RWPE1 (cell line): ENCODE measurements around the gene PROK2.

Source experiments
- CTCF ChIA-PET: fragments of 350-600 bp; sonication (Branson Sonifier 250); formaldehyde crosslinking; extraction: SDS; loops from one replicate; lab custom pipeline; 2021; lab: Yijun Ruan, JAX
- POLR2A ChIA-PET: fragments of 400-600 bp; formaldehyde crosslinking; extraction: SDS; loops from one replicate; lab custom pipeline; 2020; ENCODE audit warnings: antibody characterized with exemption; ENCODE audit not compliant: low non-redundant PET; lab: Yijun Ruan, JAX
- DNase-seq: peaks from one replicate; pipeline ENCODE4 v3.0.0; 2012; ENCODE audit warnings: low spot score
- H3K27ac ChIP-seq: fragments of 450-650 bp; 2 replicates; pipeline ENCODE4 v1.5.1; 2017
- TF ChIP-seq, protein P1 (sequence below): fragments of 450-650 bp; conservative IDR thresholded peaks from 2 replicates; pipeline ENCODE4 v1.5.1; 2017; ENCODE audit warnings: low read depth, mild to moderate bottlenecking

PROK2 gene

GRCh38 chr3:71784914-71785531 lies at the start of gene PROK2:
Gene PROK2, minus strand, starts transcription at chr3:71785148. Its CDS starts 96 bp downstream, at chr3:71785052.
- CTCF ChIA-PET: no interaction called here
- DNase-seq: peak; percentile 3
- POLR2A ChIA-PET: no interaction called here
- H3K27ac ChIP-seq: no peak within 1 kb of the TSS
- TF ChIP-seq, protein P1, sequence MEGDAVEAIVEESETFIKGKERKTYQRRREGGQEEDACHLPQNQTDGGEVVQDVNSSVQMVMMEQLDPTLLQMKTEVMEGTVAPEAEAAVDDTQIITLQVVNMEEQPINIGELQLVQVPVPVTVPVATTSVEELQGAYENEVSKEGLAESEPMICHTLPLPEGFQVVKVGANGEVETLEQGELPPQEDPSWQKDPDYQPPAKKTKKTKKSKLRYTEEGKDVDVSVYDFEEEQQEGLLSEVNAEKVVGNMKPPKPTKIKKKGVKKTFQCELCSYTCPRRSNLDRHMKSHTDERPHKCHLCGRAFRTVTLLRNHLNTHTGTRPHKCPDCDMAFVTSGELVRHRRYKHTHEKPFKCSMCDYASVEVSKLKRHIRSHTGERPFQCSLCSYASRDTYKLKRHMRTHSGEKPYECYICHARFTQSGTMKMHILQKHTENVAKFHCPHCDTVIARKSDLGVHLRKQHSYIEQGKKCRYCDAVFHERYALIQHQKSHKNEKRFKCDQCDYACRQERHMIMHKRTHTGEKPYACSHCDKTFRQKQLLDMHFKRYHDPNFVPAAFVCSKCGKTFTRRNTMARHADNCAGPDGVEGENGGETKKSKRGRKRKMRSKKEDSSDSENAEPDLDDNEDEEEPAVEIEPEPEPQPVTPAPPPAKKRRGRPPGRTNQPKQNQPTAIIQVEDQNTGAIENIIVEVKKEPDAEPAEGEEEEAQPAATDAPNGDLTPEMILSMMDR: no peak

GRCh38 chr3:71831599-71831998 lies 46.7 kb upstream of the PROK2 start:
- H3K27ac ChIP-seq: no peak overlapping the region
- no peak for DNase-seq
- CTCF ChIA-PET: no interaction called here
- TF ChIP-seq, protein P1: no peak
- POLR2A ChIA-PET: no interaction called here

- ChIA-PET CTCF (no interaction called here), POLR2A (no interaction called here)
- H3K27ac ChIP-seq: no peak overlapping the region
- TF ChIP-seq, protein P1: no peak
- no peak for DNase-seq
Measured at GRCh38 chr3:71825551-71826283, 40.8 kb upstream of the PROK2 start.

DNA sequence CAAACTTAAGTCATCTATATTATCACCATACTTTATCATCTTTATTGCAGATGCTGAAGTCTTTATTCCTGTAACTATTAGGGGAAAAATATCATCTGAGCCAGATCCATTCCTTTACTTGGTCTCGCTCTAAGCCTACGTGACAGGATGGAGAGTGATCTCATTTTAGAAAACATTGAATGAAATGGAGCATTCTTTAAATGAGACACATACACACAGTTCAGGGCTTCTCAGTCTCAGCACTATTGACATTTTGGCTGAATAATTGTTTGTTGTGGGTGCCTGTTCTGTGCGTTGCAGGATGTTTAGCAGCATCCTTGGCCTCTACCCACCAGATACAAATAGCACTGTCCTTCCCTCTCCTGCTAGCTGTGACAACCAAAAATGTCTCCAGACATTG lies 36.2 kb upstream of the PROK2 start:
- ChIA-PET POLR2A (no interaction called here), CTCF (no interaction called here)
- no peak overlapping the region for H3K27ac ChIP-seq
- no peak for DNase-seq
- TF ChIP-seq, protein P1: no peak

DNA sequence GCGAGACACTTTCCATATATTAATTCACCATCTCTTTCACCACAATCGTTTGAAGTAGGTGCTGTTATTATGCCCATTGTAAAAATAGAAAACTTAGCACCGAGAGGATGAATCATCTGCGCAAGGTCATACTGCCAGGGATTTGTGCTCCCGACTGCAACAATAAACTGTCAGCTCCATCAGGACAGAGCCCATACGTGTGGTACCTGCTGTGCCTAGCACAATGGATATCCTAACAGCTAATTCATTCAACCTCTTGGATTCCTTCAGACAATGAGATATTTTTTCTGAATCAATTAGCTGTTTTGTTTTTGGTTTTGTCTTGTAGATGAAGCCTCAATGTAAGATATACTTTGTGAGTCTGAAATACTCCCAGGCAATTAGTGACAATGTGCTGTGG lies 32.3 kb upstream of the PROK2 start:
- POLR2A ChIA-PET: no interaction called here
- CTCF ChIA-PET: interaction anchor here (0.7 kb wide), 2 partner anchors 8 to 120 kb away, joined by 3 read pairs; no protein-coding TSS in a partner anchor
- TF ChIP-seq, protein P1: no peak
- DNase-seq: no peak
- no peak overlapping the region for H3K27ac ChIP-seq

GRCh38 chr3:71816767-71817156 lies 31.8 kb upstream of the PROK2 start:
- TF ChIP-seq, protein P1: no peak
- ChIA-PET CTCF (no interaction called here), POLR2A (no interaction called here)
- no peak for DNase-seq
- H3K27ac ChIP-seq: no peak overlapping the region
